ENCODE results near the gene HK1.
"Not testable (repeated sequence)": the region's sequence is repeated elsewhere in the genome, so short reads cannot be mapped to it uniquely, and the experiment has no call there.

Gene HK1

GRCh38 chr10:69242852-69243212 lies 35.5 kb upstream of the HK1 start:
- DNase-seq (ENCODE audit: low read depth): no peak
- H3K4me3 ChIP-seq (ENCODE audit: low read depth, low read length): no peak overlapping the region
- TF ChIP-seq, protein P1, sequence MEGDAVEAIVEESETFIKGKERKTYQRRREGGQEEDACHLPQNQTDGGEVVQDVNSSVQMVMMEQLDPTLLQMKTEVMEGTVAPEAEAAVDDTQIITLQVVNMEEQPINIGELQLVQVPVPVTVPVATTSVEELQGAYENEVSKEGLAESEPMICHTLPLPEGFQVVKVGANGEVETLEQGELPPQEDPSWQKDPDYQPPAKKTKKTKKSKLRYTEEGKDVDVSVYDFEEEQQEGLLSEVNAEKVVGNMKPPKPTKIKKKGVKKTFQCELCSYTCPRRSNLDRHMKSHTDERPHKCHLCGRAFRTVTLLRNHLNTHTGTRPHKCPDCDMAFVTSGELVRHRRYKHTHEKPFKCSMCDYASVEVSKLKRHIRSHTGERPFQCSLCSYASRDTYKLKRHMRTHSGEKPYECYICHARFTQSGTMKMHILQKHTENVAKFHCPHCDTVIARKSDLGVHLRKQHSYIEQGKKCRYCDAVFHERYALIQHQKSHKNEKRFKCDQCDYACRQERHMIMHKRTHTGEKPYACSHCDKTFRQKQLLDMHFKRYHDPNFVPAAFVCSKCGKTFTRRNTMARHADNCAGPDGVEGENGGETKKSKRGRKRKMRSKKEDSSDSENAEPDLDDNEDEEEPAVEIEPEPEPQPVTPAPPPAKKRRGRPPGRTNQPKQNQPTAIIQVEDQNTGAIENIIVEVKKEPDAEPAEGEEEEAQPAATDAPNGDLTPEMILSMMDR (conservative IDR thresholded peaks at IDR 0.05; ENCODE audit: low read depth, low read length): no peak

DNA sequence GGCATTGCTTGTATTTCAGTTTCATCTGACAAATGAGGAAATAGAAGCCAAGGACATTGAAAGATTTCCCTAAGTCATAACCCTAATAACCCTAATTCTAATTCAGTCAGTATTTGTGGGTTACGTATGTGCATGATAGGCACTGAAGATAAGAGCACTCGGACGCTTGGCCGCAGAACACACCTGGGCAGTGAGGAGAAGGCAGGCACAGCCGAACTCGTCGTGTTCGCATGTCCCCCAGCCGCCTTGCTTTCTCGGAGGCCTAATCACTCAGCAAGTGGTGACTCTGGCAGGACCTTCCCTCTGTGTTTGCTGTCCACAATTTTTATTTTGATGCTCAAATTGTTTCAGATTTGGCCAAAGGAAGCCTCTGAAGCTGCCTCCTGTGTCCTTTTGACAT lies 34.5 kb upstream of the HK1 start:
- TF ChIP-seq, protein P1 (conservative IDR thresholded peaks at IDR 0.05; ENCODE audit: low read depth, low read length): no peak
- no peak for DNase-seq (ENCODE audit: low read depth)
- no peak overlapping the region for H3K4me3 ChIP-seq (ENCODE audit: low read depth, low read length)

- no peak overlapping the region for H3K4me3 ChIP-seq (ENCODE audit: low read depth, low read length)
- TF ChIP-seq, protein P1 (conservative IDR thresholded peaks at IDR 0.05; ENCODE audit: low read depth, low read length): no peak
- no peak for DNase-seq (ENCODE audit: low read depth)
These were observed 32.3 kb upstream of the HK1 start for GRCh38 chr10:69246036-69246435.

DNA sequence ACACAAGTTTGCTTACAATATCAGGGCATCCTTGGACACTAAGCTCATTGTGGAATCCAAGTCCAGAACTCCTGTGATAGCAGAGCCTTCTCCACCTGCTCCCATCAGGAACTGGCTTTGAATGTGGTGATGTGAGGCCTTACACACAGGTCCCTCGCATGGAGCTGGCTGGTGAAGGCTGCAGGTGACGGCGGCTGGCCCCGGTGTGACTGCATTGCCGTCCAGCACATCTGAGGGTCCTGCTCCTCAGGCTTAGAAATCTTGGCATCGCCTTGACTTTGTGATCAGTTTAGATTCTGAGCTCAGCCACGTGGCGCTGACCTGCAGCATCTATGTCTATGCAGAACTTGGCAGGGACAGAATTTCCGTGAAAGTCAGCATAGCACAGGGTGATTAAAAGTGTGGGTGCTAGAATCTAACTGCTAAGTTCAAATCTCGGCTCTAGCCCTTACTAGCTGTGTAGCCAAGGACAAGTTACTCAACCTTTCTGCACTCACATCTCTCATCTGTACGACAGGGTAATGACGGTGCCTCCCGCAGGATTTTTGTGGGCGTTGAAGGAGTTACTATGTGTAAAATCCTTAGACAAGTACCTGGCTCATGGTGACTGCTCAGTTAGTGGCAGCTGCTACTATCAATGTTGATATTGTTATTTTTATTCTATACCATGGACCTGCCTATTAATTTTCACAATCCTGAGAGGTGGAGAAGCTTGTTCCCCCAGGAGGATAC lies 31.5 kb upstream of the HK1 start:
- no peak for DNase-seq (ENCODE audit: low read depth)
- H3K4me3 ChIP-seq (ENCODE audit: low read depth, low read length): no peak overlapping the region
- TF ChIP-seq, protein P1 (conservative IDR thresholded peaks at IDR 0.05; ENCODE audit: low read depth, low read length): no peak

DNA sequence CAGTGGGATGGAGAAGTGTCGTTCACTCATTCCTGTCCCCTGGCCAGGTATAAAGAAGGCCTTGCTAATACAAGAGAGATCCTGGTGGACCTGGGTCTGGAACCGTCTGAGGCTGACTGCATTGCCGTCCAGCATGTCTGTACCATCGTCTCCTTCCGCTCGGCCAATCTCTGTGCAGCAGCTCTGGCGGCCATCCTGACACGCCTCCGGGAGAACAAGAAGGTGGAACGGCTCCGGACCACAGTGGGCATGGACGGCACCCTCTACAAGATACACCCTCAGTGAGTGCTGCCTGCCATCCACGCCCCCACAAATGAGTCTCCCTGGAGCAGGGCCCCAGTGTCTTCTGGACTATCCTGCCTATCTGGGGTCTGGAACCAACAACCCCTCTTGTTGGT lies 31.0 kb upstream of the HK1 start:
- no peak overlapping the region for H3K4me3 ChIP-seq (ENCODE audit: low read depth, low read length)
- no peak for DNase-seq (ENCODE audit: low read depth)
- TF ChIP-seq, protein P1 (conservative IDR thresholded peaks at IDR 0.05; ENCODE audit: low read depth, low read length): no peak

DNA sequence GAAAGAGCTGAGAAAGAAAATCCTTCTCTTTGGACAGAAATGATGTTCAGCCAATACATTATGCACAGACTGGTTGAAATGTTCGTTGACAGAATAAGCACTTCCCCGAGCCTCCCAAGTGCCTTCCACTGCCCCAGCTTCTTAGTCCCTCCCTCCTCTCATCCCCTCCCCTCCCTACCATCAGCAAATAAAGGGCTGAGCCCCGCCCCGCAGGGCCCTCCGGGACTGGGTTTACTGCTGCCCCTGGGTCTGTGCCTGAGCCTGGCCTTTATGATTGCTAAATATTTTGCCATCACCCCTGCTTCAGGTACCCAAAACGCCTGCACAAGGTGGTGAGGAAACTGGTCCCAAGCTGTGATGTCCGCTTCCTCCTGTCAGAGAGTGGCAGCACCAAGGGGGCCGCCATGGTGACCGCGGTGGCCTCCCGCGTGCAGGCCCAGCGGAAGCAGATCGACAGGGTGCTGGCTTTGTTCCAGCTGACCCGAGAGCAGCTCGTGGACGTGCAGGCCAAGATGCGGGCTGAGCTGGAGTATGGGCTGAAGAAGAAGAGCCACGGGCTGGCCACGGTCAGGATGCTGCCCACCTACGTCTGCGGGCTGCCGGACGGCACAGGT lies 30.1 kb upstream of the HK1 start:
- no peak overlapping the region for H3K4me3 ChIP-seq (ENCODE audit: low read depth, low read length)
- DNase-seq (ENCODE audit: low read depth): no peak
- TF ChIP-seq, protein P1 (conservative IDR thresholded peaks at IDR 0.05; ENCODE audit: low read depth, low read length): no peak

- no peak for DNase-seq (ENCODE audit: low read depth)
- H3K4me3 ChIP-seq (ENCODE audit: low read depth, low read length): no peak overlapping the region
- TF ChIP-seq, protein P1 (conservative IDR thresholded peaks at IDR 0.05; ENCODE audit: low read depth, low read length): no peak
These were observed 28.3 kb upstream of the HK1 start for GRCh38 chr10:69250041-69250440.

DNA sequence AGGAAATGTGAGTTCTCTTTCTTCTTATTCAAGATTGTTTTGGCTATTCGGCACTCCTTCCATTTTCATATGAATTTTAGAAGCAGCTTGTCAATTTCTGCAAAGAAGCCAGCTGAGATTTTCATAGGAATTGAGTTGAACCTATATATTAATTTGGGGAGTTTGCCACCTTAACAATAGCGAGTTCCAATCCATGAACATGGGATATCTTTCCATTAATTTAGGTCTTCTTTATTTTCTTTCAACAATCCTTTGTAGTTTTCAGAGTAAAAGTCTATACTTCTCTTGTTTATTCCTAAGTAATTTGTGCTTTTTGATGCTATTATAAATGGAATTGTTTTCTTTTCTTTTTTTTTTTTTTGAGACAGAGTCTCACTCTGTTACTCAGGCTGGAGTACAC lies 26.9 kb upstream of the HK1 start:
- H3K4me3 ChIP-seq (ENCODE audit: low read depth, low read length); DNase-seq (ENCODE audit: low read depth): not testable (repeated sequence)

All from choroid plexus epithelial cell (primary cell).